SK-N-SH (cell line): ENCODE data around the gene TFIP11. TPM values are rescaled to one million over a fixed set of nuclear protein-coding genes. Genes with fewer than 3 reads are reported as not detected.

ENCODE experiments used
- CTCF ChIA-PET: fragments of 300-600, 350-600 bp; formaldehyde crosslinking; extraction: SDS; loops from one replicate; lab custom pipeline; 2021; lab: Yijun Ruan, JAX
- POLR2A ChIA-PET: fragments of 350-600 bp; sonication (Branson Sonifier 250); formaldehyde crosslinking; extraction: SDS; loops from one replicate; lab custom pipeline; 2020; ENCODE audit warnings: antibody characterized with exemption, inconsistent platforms; lab: Yijun Ruan, JAX
- DNase-seq: peaks from one replicate; pipeline ENCODE4 v3.0.0; 2012
- H2AFZ ChIP-seq: fragments of 200-600 bp; sonication (generic); 2 replicates; pipeline ENCODE4 v1.8.1; 2016; ENCODE audit warnings: antibody characterized with exemption, mild to moderate bottlenecking, low read depth
- H3F3A ChIP-seq: fragments of 200-600 bp; sonication (generic); replicated peaks from 2 replicates; pipeline ENCODE3; 2016; ENCODE audit warnings: antibody characterized with exemption, mild to moderate bottlenecking; ENCODE audit not compliant: insufficient read depth
- H3K27ac ChIP-seq, 2 experiments: fragments of 200-500 bp in 1 of 2; fragments of 200-600 bp in 1 of 2; sonication (Bioruptor generic) in 1 of 2; sonication (generic), shearing (Covaris generic) in 1 of 2; 2 replicates each; pipeline versions ENCODE4 v1.5.1 to v1.6.1; 2014 to 2016; ENCODE audit warnings: low read depth in 2 of 2, inconsistent platforms in 1 of 2, low read length in 1 of 2, mild to moderate bottlenecking in 1 of 2, mixed read lengths in 1 of 2
- H3K27me3 ChIP-seq: fragments of 200-600 bp; sonication (generic), shearing (Covaris generic); 2 replicates; pipeline ENCODE4 v1.6.1; 2016; ENCODE audit warnings: mixed run types; ENCODE audit not compliant: insufficient read depth
- H3K36me3 ChIP-seq, 2 experiments: fragments of 200-500 bp in 1 of 2; fragments of 200-600 bp in 1 of 2; sonication (Bioruptor generic) in 1 of 2; sonication (generic) in 1 of 2; replicated peaks in 1 of 2; 2 replicates each; pipeline versions ENCODE3 to v1.5.1; 2014 to 2016; ENCODE audit warnings: low read length in 1 of 2, mild to moderate bottlenecking in 1 of 2; ENCODE audit not compliant: insufficient read depth in 2 of 2, control insufficient read depth in 1 of 2
- H3K4me1 ChIP-seq, 2 experiments: fragments of 200-500 bp in 1 of 2; fragments of 200-600 bp in 1 of 2; sonication (Bioruptor generic) in 1 of 2; sonication (generic), shearing (Covaris generic) in 1 of 2; 2 replicates each; pipeline versions ENCODE4 v1.5.1 to v1.6.1; 2014 to 2016; ENCODE audit warnings: low read depth in 1 of 2, low read length in 1 of 2, mixed run types in 1 of 2; ENCODE audit not compliant: insufficient read depth in 2 of 2, control insufficient read depth in 1 of 2
- H3K4me2 ChIP-seq: fragments of 200-600 bp; sonication (generic), shearing (Covaris generic); 2 replicates; pipeline ENCODE4 v1.6.1; 2017; ENCODE audit warnings: mixed run types
- H3K4me3 ChIP-seq, 2 experiments: fragments of 200-500 bp in 1 of 2; fragments of 200-600 bp in 1 of 2; sonication (Bioruptor generic) in 1 of 2; sonication (generic), shearing (Covaris generic) in 1 of 2; 2 replicates each; pipeline versions ENCODE4 v1.5.1 to v1.8.1; 2014 to 2016; ENCODE audit warnings: low read depth in 2 of 2, inconsistent platforms in 1 of 2, low read length in 1 of 2, mild to moderate bottlenecking in 1 of 2, mixed read lengths in 1 of 2, moderate library complexity in 1 of 2
- H3K79me2 ChIP-seq: fragments of 200-600 bp; sonication (generic); 2 replicates; pipeline ENCODE4 v1.8.1; 2017; ENCODE audit warnings: mild to moderate bottlenecking; ENCODE audit not compliant: insufficient read depth
- H3K9ac ChIP-seq: fragments of 200-600 bp; sonication (generic); 2 replicates; pipeline ENCODE4 v1.6.1; 2017; ENCODE audit warnings: mixed run types
- H3K9me2 ChIP-seq: fragments of 200-600 bp; sonication (generic); 2 replicates; pipeline ENCODE4 v1.6.1; 2017; ENCODE audit warnings: mixed run types
- H3K9me3 ChIP-seq: fragments of 200-600 bp; sonication (generic); 2 replicates; pipeline ENCODE4 v1.6.1; 2017; ENCODE audit warnings: mixed run types, mild to moderate bottlenecking, moderate library complexity
- H4K20me1 ChIP-seq: fragments of 200-600 bp; sonication (generic); 2 replicates; pipeline ENCODE4 v1.6.1; 2017; ENCODE audit warnings: mild to moderate bottlenecking, mixed run types; ENCODE audit not compliant: insufficient read depth
- ELF1 ChIP-seq: IDR thresholded peaks from 2 replicates; pipeline ENCODE4 v1.4.0; 2012
- FOXJ3 ChIP-seq: sonication (generic); formaldehyde crosslinking; IDR thresholded peaks from 2 replicates; pipeline ENCODE4 v1.5.1; 2020; ENCODE audit warnings: mild to moderate bottlenecking, missing genetic modification reagents
- GATA2 ChIP-seq: sonication (generic); formaldehyde crosslinking; IDR thresholded peaks from 2 replicates; pipeline ENCODE4 v1.5.0; 2020; ENCODE audit warnings: mild to moderate bottlenecking, missing genetic modification reagents
- IRF3 ChIP-seq: fragments of 150-350 bp; IDR thresholded peaks from 2 replicates; pipeline ENCODE4 v1.6.1; 2016; ENCODE audit warnings: mild to moderate bottlenecking, low read depth, low read length
- NFIC ChIP-seq: IDR thresholded peaks from 2 replicates; pipeline ENCODE4 v1.4.0; 2012; ENCODE audit warnings: borderline replicate concordance
- POLR2AphosphoS5 ChIP-seq: IDR thresholded peaks from 2 replicates; pipeline ENCODE4 v1.6.1; 2012; ENCODE audit warnings: low read depth, low read length
- RAD21 ChIP-seq: IDR thresholded peaks from 2 replicates; pipeline ENCODE4 v1.6.1; 2012; ENCODE audit warnings: mild to moderate bottlenecking, low read length
- TAF1 ChIP-seq: IDR thresholded peaks from 2 replicates; pipeline ENCODE4 v1.6.1; 2012; ENCODE audit warnings: low read depth, mild to moderate bottlenecking, low read length, moderate library complexity, borderline replicate concordance
- YY1 ChIP-seq: IDR thresholded peaks from 2 replicates; pipeline ENCODE4 v1.4.0; 2012; ENCODE audit warnings: low read depth, mild to moderate bottlenecking
- WGBS: methylation state at CpG from one replicate; pipeline ENCODE4 v1.1.6; 2017; ENCODE audit warnings: low lambda C conversion rate; 5-methylcytosine and 5-hydroxymethylcytosine counted together
- polyA plus RNA-seq, 3 experiments: library from polyadenylated mRNA; depleted of rRNA; stranded (reverse); fragments of >200 nt; gene quantifications; 2 replicates each; pipeline ENCODE4 v1.2.3, GENCODE V29; 2012

TFIP11 gene
- polyA plus RNA-seq, 1 of the 3 experiments (the other 2 are of a cell fraction), result 32.8 TPM

DNA sequence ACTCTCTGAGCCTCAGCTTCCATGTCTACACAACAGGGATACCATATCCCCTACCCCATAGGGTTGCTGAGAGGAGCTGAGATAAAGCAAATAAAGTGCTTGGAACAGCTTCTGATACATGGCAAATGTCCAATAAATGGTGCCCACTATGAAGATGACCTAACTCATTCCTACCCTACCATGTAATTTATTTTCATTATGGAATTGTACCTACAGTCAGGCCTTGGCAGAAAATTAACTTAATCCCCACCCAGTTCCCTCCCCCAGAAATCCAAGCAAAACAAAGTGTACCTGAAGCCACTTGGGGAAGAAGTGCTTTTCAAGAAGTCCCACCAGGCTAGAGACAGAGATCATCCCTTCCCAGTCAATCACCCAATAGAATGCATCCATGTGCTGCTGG is 17.8 kb downstream of the TFIP11 start (continued):
- TF ChIP-seq FOXJ3 (no peak), NFIC (no peak)
- TF ChIP-seq, all 33 proteins: peak for 0

DNA sequence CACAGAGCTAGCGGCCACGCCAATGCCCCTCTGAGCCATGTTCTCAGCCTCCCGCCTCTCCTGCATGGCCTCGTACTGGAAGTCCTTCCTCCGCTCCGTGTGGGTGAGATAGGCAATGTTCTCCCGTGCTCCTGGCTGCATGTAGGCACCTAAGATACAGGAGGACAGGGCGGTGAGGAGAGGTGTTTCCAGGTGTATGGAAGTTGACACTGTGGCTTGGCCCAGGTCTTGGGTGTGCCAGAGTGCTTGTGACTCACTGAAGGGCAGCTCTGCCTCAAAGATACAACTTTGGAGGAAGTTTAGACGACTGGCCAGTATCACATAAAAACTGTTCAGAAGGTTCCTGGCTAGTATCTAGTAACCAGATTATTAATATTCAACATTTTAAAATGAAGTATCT is 20.1 kb downstream of the TFIP11 start:
- CTCF ChIA-PET, result interaction anchor here (1.0 to 2.5 kb wide), 3 partner anchors 9 to 31 kb away, joined by 3 to 12 read pairs (median 5); partner anchors contain the start of genes HPS4 and SRRD

DNA sequence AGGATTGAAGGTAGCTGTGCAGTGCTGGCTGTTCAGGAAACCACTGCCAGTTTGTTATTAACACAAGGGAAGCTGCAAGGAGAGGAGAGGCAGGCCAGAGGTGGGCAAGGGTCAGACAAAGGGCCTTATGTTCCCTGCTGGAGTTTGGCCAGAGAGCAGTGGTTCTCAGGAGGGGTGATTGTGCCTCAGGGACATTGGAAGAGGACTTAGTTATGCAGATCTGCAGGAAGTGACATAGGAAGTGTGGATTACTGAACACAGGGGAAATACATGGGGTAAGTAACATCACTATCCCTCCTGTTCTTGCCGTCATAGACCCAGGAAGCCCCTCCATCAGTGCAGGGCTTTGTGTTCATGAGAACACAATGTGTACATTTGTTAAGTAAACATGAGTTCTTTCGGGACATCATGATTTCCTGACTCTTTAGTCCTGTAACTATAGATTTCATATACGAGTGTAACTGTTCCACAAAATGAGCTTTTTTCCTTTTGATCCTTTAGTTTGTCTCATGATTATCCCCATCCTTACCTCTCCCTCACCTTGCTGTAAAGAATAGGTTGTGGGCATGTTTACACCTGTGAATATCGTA is 22.7 kb downstream of the TFIP11 start:
- Histone ChIP-seq H3K9ac (no peak overlapping the region), H4K20me1 (no peaks in the 10 kb centered on the region), H3F3A (peaks cover 7% of the 10 kb centered on the region), H3K27ac (no peak overlapping the region), H3K4me2 (no peak overlapping the region), H3K9me2 (no peaks in the 10 kb centered on the region), H3K4me1 (peaks cover 0 to 6% of the 10 kb centered on the region in 2 experiments; a peak in 2 of 4 replicates), H3K36me3 (peaks cover 35 to 62% of the 10 kb centered on the region in 2 experiments), H2AFZ (no peak overlapping the region), H3K79me2 (peaks cover 28% of the 10 kb centered on the region; the same call in 1 of the 2 replicates), H3K4me3 (no peak overlapping the region), H3K9me3 (no peaks in the 10 kb centered on the region), H3K27me3 (no peaks in the 10 kb centered on the region)
- ChIA-PET POLR2A (no interaction called here), CTCF (interaction anchor here (1.0 kb wide), 1 partner anchor 125 kb away, joined by 3 read pairs; no protein-coding TSS in a partner anchor)
- TF ChIP-seq IRF3 (no peak), POLR2AphosphoS5 (0 out of 2 replicates have a peak, but pooled peaks have one; percentile 6)
- 87% methylated on average over 4 of the region's 4 CpGs for WGBS
- no peak for DNase-seq

More for the DNA sequence above, 20.1 kb downstream of the TFIP11 start:
- Histone ChIP-seq H3K27ac (no peak overlapping the region), H4K20me1 (no peaks in the 10 kb centered on the region), H3K79me2 (peaks cover 4% of the 10 kb centered on the region; the same call in 1 of the 2 replicates), H3K4me3 (no peak overlapping the region), H3K4me2 (no peak overlapping the region), H3F3A (peaks cover 7% of the 10 kb centered on the region), H3K27me3 (no peaks in the 10 kb centered on the region), H3K9me3 (no peaks in the 10 kb centered on the region), H3K9me2 (no peaks in the 10 kb centered on the region), H3K9ac (no peak overlapping the region), H3K4me1 (no peaks in the 10 kb centered on the region), H2AFZ (no peak overlapping the region), H3K36me3 (peaks cover 54 to 84% of the 10 kb centered on the region in 2 experiments)
- TF ChIP-seq YY1, result no peak
- TF ChIP-seq GATA2 (CRISPR knock-in tag), result no peak
- TF ChIP-seq RAD21, result no peak
- TF ChIP-seq ELF1, result no peak
- no peak for TF ChIP-seq TAF1
- DNase-seq, result no peak
- POLR2A ChIA-PET, result interaction anchor here (0.7 to 1.5 kb wide), 3 partner anchors 8 to 175 kb away, joined by 3 to 6 read pairs (median 3); partner anchors contain the start of genes HPS4 and SRRD
- 95% methylated on average over 9 of the region's 9 CpGs for WGBS
